Stimulated activated memory B cell treated with anti-CD40 and anti-IgM and Interleukin-4, amounts not matched to agents 10 μg/mL and 1 μg/mL and 100 μg/mL, for 72 hours (primary cell): Measurements from ENCODE around the gene ANO7.

Source experiments
- ATAC-seq: fragments of 150-1000 bp; cut with Tn5 transposase; 2 replicates; pipeline ENCODE4 v1.10.0; 2021
- H3K27ac Mint-ChIP-seq: one replicate; pipeline ENCODE4 v1.8.0; 2022; ENCODE audit warnings: mild to moderate bottlenecking, mixed read lengths
- H3K27me3 Mint-ChIP-seq: one replicate; pipeline ENCODE4 v1.8.0; 2022; ENCODE audit warnings: mixed read lengths
- H3K36me3 Mint-ChIP-seq: one replicate; pipeline ENCODE4 v1.8.0; 2022; ENCODE audit warnings: mixed read lengths
- H3K4me1 Mint-ChIP-seq: one replicate; pipeline ENCODE4 v1.8.0; 2022; ENCODE audit warnings: mixed read lengths
- H3K4me3 Mint-ChIP-seq: one replicate; pipeline ENCODE4 v1.8.0; 2022; ENCODE audit warnings: mild to moderate bottlenecking, moderate library complexity, mixed read lengths
- H3K9me3 Mint-ChIP-seq: one replicate; pipeline ENCODE4 v1.8.0; 2022; ENCODE audit warnings: mixed read lengths

ANO7 gene

GRCh38 chr2:241244368-241244767, 55.9 kb downstream of the ANO7 start:
- H3K4me1 Mint-ChIP-seq = peaks cover 11% of the 10 kb centered on the region
- no peak overlapping the region for H3K4me3 Mint-ChIP-seq
- H3K9me3 Mint-ChIP-seq = no peaks in the 10 kb centered on the region
- no peaks in the 10 kb centered on the region for H3K27me3 Mint-ChIP-seq
- H3K36me3 Mint-ChIP-seq = peaks cover 95% of the 10 kb centered on the region
- ATAC-seq = no peak
- H3K27ac Mint-ChIP-seq = no peak overlapping the region

DNA sequence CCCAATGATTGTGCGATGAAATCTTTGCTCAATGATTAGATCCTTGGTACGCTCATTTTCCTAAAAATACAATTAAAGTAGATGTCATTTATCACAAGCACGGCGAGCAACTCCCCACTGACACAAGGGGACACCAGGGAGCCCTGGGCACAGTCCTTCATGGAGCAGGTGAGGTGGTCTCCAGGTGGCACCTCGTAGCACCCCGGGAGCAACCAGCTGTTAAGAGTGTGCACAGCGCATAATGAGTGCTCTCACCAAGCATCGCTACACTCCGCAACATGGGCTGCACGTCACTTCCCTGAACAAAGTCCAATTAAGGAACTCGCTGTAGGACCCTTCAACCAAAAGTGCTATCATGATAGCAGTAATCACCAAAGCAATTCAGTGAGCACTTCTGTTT, 59.8 kb downstream of the ANO7 start:
- ATAC-seq = no peak
- Mint-ChIP-seq H3K27me3 (no peaks in the 10 kb centered on the region), H3K4me1 (peaks cover 11% of the 10 kb centered on the region), H3K9me3 (no peaks in the 10 kb centered on the region), H3K36me3 (peaks cover 86% of the 10 kb centered on the region), H3K27ac (no peak overlapping the region), H3K4me3 (no peak overlapping the region)

GRCh38 chr2:241248897-241249296, 60.4 kb downstream of the ANO7 start:
- no peak for ATAC-seq
- Mint-ChIP-seq H3K36me3 (peaks cover 84% of the 10 kb centered on the region), H3K4me3 (no peak overlapping the region)

GRCh38 chr2:241249654-241250053, 61.2 kb downstream of the ANO7 start:
- peaks cover 81% of the 10 kb centered on the region for H3K36me3 Mint-ChIP-seq
- H3K4me1 Mint-ChIP-seq = peaks cover 5% of the 10 kb centered on the region
- no peak overlapping the region for H3K27ac Mint-ChIP-seq
- H3K27me3 Mint-ChIP-seq = no peaks in the 10 kb centered on the region
- ATAC-seq = no peak
- H3K9me3 Mint-ChIP-seq = no peaks in the 10 kb centered on the region
- no peak overlapping the region for H3K4me3 Mint-ChIP-seq

More at GRCh38 chr2:241248897-241249296, 60.4 kb downstream of the ANO7 start:
- Mint-ChIP-seq H3K4me1 (peaks cover 10% of the 10 kb centered on the region), H3K27ac (no peak overlapping the region), H3K9me3 (no peaks in the 10 kb centered on the region), H3K27me3 (no peaks in the 10 kb centered on the region)

DNA sequence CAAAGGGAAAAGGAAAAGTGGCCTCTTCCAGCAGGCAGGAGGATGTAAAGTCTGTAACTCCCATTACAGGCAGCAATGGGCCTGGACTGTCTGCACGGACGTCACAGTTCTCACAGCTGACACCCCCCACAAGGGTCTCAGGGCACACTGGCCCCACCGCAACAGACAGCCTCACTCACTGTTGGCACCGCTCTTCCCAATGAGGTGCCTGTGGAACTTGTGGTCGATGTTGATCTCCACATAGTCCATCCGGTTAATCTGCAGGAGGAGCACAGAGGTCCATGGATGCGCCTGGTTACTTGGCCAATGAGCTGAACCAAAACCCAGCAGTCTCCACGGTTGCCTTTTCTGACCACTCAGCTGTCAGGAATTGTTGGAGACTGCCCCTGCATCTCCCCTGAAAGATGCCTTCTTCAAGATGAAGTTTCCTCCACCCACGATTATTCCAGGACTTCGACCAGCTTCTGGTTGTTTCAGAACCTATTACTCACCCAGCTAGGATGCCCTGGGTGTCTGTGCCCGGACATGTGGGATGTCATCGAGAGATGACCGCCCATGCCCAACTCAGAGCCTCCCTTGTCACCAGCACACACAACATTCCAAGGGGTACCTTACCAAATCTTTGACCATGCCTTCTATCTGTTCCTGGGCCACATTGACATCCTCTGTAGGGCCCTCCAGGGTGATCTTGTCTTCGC, 64.5 kb downstream of the ANO7 start:
- H3K4me3 Mint-ChIP-seq = no peak overlapping the region
- H3K27me3 Mint-ChIP-seq = no peaks in the 10 kb centered on the region
- ATAC-seq = no peak
- H3K9me3 Mint-ChIP-seq = no peaks in the 10 kb centered on the region
- peaks cover 5% of the 10 kb centered on the region for H3K4me1 Mint-ChIP-seq
- H3K27ac Mint-ChIP-seq = no peak overlapping the region
- peaks cover 75% of the 10 kb centered on the region for H3K36me3 Mint-ChIP-seq

- no peak for ATAC-seq
- H3K27ac Mint-ChIP-seq = no peak overlapping the region
- peaks cover 66% of the 10 kb centered on the region for H3K36me3 Mint-ChIP-seq
Measured at GRCh38 chr2:241254904-241255351, 66.5 kb downstream of the ANO7 start.

GRCh38 chr2:241255542-241256167, 67.2 kb downstream of the ANO7 start:
- Mint-ChIP-seq H3K36me3 (peaks cover 67% of the 10 kb centered on the region), H3K4me3 (no peak overlapping the region), H3K27me3 (no peaks in the 10 kb centered on the region), H3K4me1 (no peaks in the 10 kb centered on the region), H3K27ac (no peak overlapping the region), H3K9me3 (no peaks in the 10 kb centered on the region)
- ATAC-seq = no peak

More at GRCh38 chr2:241254904-241255351, 66.5 kb downstream of the ANO7 start:
- Mint-ChIP-seq H3K27me3 (no peaks in the 10 kb centered on the region), H3K9me3 (no peaks in the 10 kb centered on the region), H3K4me3 (no peak overlapping the region), H3K4me1 (no peaks in the 10 kb centered on the region)

- Mint-ChIP-seq H3K4me3 (no peak overlapping the region), H3K27ac (no peak overlapping the region), H3K27me3 (no peaks in the 10 kb centered on the region), H3K9me3 (no peaks in the 10 kb centered on the region), H3K4me1 (no peaks in the 10 kb centered on the region), H3K36me3 (peaks cover 70% of the 10 kb centered on the region)
- no peak for ATAC-seq
Measured at GRCh38 chr2:241256168-241256545, 67.7 kb downstream of the ANO7 start.

GRCh38 chr2:241257419-241258032, 69.0 kb downstream of the ANO7 start:
- H3K27me3 Mint-ChIP-seq = no peaks in the 10 kb centered on the region
- no peak for ATAC-seq
- no peaks in the 10 kb centered on the region for H3K4me1 Mint-ChIP-seq
- no peaks in the 10 kb centered on the region for H3K9me3 Mint-ChIP-seq
- H3K27ac Mint-ChIP-seq = no peak overlapping the region
- no peak overlapping the region for H3K4me3 Mint-ChIP-seq
- H3K36me3 Mint-ChIP-seq = peaks cover 70% of the 10 kb centered on the region

- no peak overlapping the region for H3K27ac Mint-ChIP-seq
- H3K9me3 Mint-ChIP-seq = no peaks in the 10 kb centered on the region
- no peaks in the 10 kb centered on the region for H3K27me3 Mint-ChIP-seq
- H3K4me3 Mint-ChIP-seq = no peak overlapping the region
- no peaks in the 10 kb centered on the region for H3K4me1 Mint-ChIP-seq
- peaks cover 72% of the 10 kb centered on the region for H3K36me3 Mint-ChIP-seq
- ATAC-seq = no peak
Measured at GRCh38 chr2:241258505-241259280, 70.2 kb downstream of the ANO7 start.

GRCh38 chr2:241260911-241261310, 72.4 kb downstream of the ANO7 start:
- Mint-ChIP-seq H3K4me3 (no peak overlapping the region), H3K9me3 (no peaks in the 10 kb centered on the region), H3K27me3 (no peaks in the 10 kb centered on the region), H3K36me3 (peaks cover 67% of the 10 kb centered on the region), H3K4me1 (no peaks in the 10 kb centered on the region), H3K27ac (no peak overlapping the region)
- ATAC-seq = no peak

GRCh38 chr2:241261628-241262027, 73.2 kb downstream of the ANO7 start:
- no peaks in the 10 kb centered on the region for H3K4me1 Mint-ChIP-seq
- no peak for ATAC-seq
- H3K36me3 Mint-ChIP-seq = peaks cover 66% of the 10 kb centered on the region
- H3K27me3 Mint-ChIP-seq = no peaks in the 10 kb centered on the region
- no peak overlapping the region for H3K27ac Mint-ChIP-seq
- H3K4me3 Mint-ChIP-seq = no peak overlapping the region
- H3K9me3 Mint-ChIP-seq = no peaks in the 10 kb centered on the region

DNA sequence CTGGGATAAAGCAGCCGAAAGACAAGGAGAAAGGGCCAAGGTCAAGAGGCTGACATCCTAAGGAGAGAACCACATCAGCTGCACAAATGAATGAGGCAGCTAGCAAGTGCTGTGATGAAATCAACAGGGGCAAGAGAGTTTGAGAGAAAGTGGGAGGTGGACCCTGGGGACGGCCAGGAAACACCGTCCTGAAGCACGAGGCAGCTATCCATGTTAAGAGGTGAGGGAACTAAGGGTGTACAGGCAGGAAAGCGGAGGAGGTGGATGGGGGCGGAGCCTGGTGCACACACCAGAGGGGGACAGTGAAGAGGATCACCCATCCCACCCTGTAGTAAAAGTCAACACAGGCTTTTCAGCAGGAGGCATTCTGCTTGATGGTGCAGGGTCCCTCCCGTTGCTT, 74.6 kb downstream of the ANO7 start:
- H3K4me3 Mint-ChIP-seq = no peak overlapping the region
- no peaks in the 10 kb centered on the region for H3K9me3 Mint-ChIP-seq
- no peaks in the 10 kb centered on the region for H3K27me3 Mint-ChIP-seq
- H3K27ac Mint-ChIP-seq = no peak overlapping the region
- H3K4me1 Mint-ChIP-seq = peaks cover 5% of the 10 kb centered on the region
- ATAC-seq = no peak
- H3K36me3 Mint-ChIP-seq = peaks cover 74% of the 10 kb centered on the region

DNA sequence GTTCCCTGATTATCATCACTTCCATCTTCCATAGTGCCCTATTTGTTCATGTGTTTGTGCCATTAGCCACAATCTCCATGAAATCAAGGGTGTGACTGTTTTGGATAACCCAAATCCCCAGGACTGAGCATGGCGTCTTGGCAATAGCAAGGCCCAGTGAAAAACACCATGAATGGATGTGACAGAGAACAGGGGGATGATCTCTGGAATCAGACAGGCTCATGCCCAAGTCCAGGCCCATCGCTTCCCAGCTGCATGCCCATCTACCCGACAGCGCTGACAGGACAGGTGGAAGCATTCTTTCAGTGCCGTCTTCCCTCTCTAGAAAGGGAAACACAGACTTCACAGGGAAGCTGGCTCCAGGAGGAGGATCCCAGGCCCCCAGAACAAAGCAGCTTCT, 77.0 kb downstream of the ANO7 start:
- H3K27ac Mint-ChIP-seq = no peak overlapping the region
- ATAC-seq = no peak
- no peaks in the 10 kb centered on the region for H3K27me3 Mint-ChIP-seq
- H3K36me3 Mint-ChIP-seq = peaks cover 70% of the 10 kb centered on the region
- no peak overlapping the region for H3K4me3 Mint-ChIP-seq
- peaks cover 20% of the 10 kb centered on the region for H3K4me1 Mint-ChIP-seq
- no peaks in the 10 kb centered on the region for H3K9me3 Mint-ChIP-seq
